Measurements from ENCODE around the gene LRCH3.

DNA sequence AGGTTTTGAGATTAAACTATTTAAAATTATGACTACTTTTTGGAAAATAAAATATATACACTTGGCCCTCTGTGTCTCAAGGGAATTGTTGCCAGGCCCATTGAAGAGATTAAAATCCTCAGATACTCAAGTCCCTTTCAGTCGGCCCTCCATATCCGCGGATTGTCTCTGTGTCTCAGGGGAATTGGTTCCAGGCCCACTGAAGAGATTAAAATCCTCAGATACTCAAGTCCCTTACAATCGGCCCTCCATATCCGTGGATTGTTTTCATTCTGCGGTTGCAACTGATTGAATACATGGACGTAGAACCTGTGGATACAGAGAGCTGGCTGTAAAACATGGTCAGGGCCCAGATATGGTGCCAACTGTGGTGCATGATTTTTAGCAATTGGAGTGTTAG is 15.7 kb upstream of the LRCH3 start:
- TF ChIP-seq CTCF (IDR thresholded peaks at IDR 0.05) (no peak), POLR2AphosphoS5 (IDR thresholded peaks at IDR 0.05) (no peak), POLR2A (IDR thresholded peaks at IDR 0.05) (no peak)
